Endothelial cell of umbilical vein (primary cell): ENCODE results near the gene RIMBP2. TPM values are rescaled to one million over a fixed set of nuclear protein-coding genes. Genes with fewer than 3 reads are reported as not detected.

Experiments
- BruUV-seq: library from RNA; stranded (reverse); fragments of 400-500 nt; replicated peaks from 2 replicates; lab custom pipeline; 2021; lab: Mats Ljungman, UMichigan
- CTCF ChIA-PET: fragments of 300-600, 350-600 bp; sonication (Branson Sonifier 250); formaldehyde crosslinking; loops from one replicate; lab custom pipeline; 2021; ENCODE audit warnings: antibody characterized with exemption, inconsistent platforms; lab: Charles Lee
- POLR2A ChIA-PET: fragments of 300-600, 350-600 bp; sonication (Branson Sonifier 250); formaldehyde crosslinking; loops from one replicate; lab custom pipeline; 2021; ENCODE audit warnings: antibody characterized with exemption, inconsistent platforms; lab: Charles Lee
- DNase-seq: peaks from one replicate; pipeline ENCODE4 v3.0.0-alpha.2; 2011; ENCODE audit warnings: low read depth, low spot score
- FAIRE-seq: peaks from 2 replicates; lab custom pipeline; 2011; peaks lifted over from hg19 to GRCh38; lab: Jason Lieb, UNC
- H2AFZ ChIP-seq: 2 replicates; pipeline ENCODE4 v1.6.0; 2012; ENCODE audit warnings: low read depth, low read length, control low read depth, inconsistent platforms
- H3K27ac ChIP-seq: 2 replicates; pipeline ENCODE4 v1.5.1; 2011; ENCODE audit warnings: low read depth, mild to moderate bottlenecking, control low read depth, low read length, moderate library complexity; ENCODE audit not compliant: insufficient read depth
- H3K27me3 ChIP-seq, 2 experiments: 2 replicates each; pipeline versions ENCODE4 v1.6.0 to v1.6.1; 2011; ENCODE audit warnings: low read length in 2 of 2, mixed read lengths in 1 of 2; ENCODE audit not compliant: control insufficient read depth in 2 of 2, insufficient read depth in 2 of 2
- H3K36me3 ChIP-seq, 2 experiments: 2 replicates in 1 of 2; 3 replicates in 1 of 2; pipeline ENCODE4 v1.5.1; 2011; ENCODE audit warnings: low read length in 2 of 2, mild to moderate bottlenecking in 1 of 2, moderate library complexity in 1 of 2; ENCODE audit not compliant: control insufficient read depth in 2 of 2, insufficient read depth in 2 of 2; ENCODE audit errors: extremely low read depth in 1 of 2
- H3K4me1 ChIP-seq: 3 replicates; pipeline ENCODE4 v1.5.1; 2011; ENCODE audit warnings: mild to moderate bottlenecking, low read length; ENCODE audit not compliant: control insufficient read depth, insufficient read depth; ENCODE audit errors: extremely low read depth
- H3K4me2 ChIP-seq: 2 replicates; pipeline ENCODE4 v1.6.1; 2011; ENCODE audit warnings: low read length, control low read depth, mixed read lengths; ENCODE audit not compliant: insufficient read depth
- H3K4me3 ChIP-seq, 3 experiments: fragments of 200-600 bp in 1 of 3; sonication (generic), shearing (Covaris generic) in 1 of 3; replicated peaks in 1 of 3; 2 replicates each; pipeline ENCODE4 v1.5.1; 2011 to 2016; ENCODE audit warnings: control low read depth in 3 of 3, low read length in 3 of 3, mild to moderate bottlenecking in 2 of 3, inconsistent platforms in 1 of 3, low read depth in 1 of 3, moderate library complexity in 1 of 3; ENCODE audit not compliant: insufficient read depth in 1 of 3
- H3K79me2 ChIP-seq: 2 replicates; pipeline ENCODE4 v1.6.0; 2012; ENCODE audit warnings: low read length, inconsistent platforms; ENCODE audit not compliant: control insufficient read depth, insufficient read depth
- H3K9ac ChIP-seq: replicated peaks from 2 replicates; pipeline ENCODE3; 2011; ENCODE audit warnings: low read length, control low read depth; ENCODE audit not compliant: insufficient read depth; ENCODE audit errors: extremely low read depth
- H3K9me1 ChIP-seq: replicated peaks from 3 replicates; pipeline ENCODE4 v1.6.0; 2011; ENCODE audit warnings: mild to moderate bottlenecking, low read length; ENCODE audit not compliant: control insufficient read depth, insufficient read depth; ENCODE audit errors: extremely low read depth
- H3K9me3 ChIP-seq: replicated peaks from 2 replicates; pipeline ENCODE4 v1.5.1; 2012; ENCODE audit warnings: low read length, inconsistent platforms; ENCODE audit not compliant: control insufficient read depth, insufficient read depth
- H4K20me1 ChIP-seq: replicated peaks from 2 replicates; pipeline ENCODE3; 2011; ENCODE audit warnings: mild to moderate bottlenecking, low read length; ENCODE audit not compliant: control insufficient read depth, insufficient read depth; ENCODE audit errors: extremely low read depth
- CTCF ChIP-seq, 2 donors: IDR thresholded peaks; 1 replicate in 1 of 2; 2 replicates in 1 of 2; pipeline ENCODE4 v1.5.1; 2011; ENCODE audit warnings: low read length in 2 of 2, mild to moderate bottlenecking in 2 of 2, moderate library complexity in 2 of 2, control low read depth in 1 of 2, inconsistent platforms in 1 of 2, low read depth in 1 of 2; ENCODE audit not compliant: insufficient read depth in 1 of 2; ENCODE audit errors: extremely low read depth in 1 of 2
- EZH2 ChIP-seq: IDR thresholded peaks from 2 replicates; pipeline ENCODE4 v1.6.1; 2012; ENCODE audit warnings: borderline replicate concordance, low read depth, mild to moderate bottlenecking, moderate library complexity, low read length, inconsistent platforms; ENCODE audit not compliant: severe bottlenecking
- FOS ChIP-seq: IDR thresholded peaks from 2 replicates; pipeline ENCODE4 v1.6.1; 2011; ENCODE audit warnings: mild to moderate bottlenecking, low read length, moderate library complexity, borderline replicate concordance; ENCODE audit not compliant: insufficient read depth
- GATA2 ChIP-seq: IDR thresholded peaks from 2 replicates; pipeline ENCODE4 v1.7.0; 2011; ENCODE audit warnings: low read depth, mild to moderate bottlenecking, moderate library complexity, mixed read lengths, low read length; ENCODE audit not compliant: insufficient read length, insufficient read depth
- JUN ChIP-seq: IDR thresholded peaks from 2 replicates; pipeline ENCODE4 v1.6.1; 2011; ENCODE audit warnings: borderline replicate concordance, low read depth; ENCODE audit not compliant: insufficient read length, insufficient read depth
- MAX ChIP-seq: IDR thresholded peaks from 2 replicates; pipeline ENCODE4 v1.6.1; 2011; ENCODE audit not compliant: insufficient read depth, insufficient read length
- MYC ChIP-seq: IDR thresholded peaks from one replicate; pipeline ENCODE4 v1.6.1; 2011; ENCODE audit warnings: mild to moderate bottlenecking, low read depth, low read length
- POLR2A ChIP-seq: IDR thresholded peaks from 2 replicates; pipeline ENCODE4 v1.6.1; 2012; ENCODE audit warnings: low read depth, mild to moderate bottlenecking, control low read depth, low read length
- POLR2AphosphoS5 ChIP-seq: IDR thresholded peaks from 2 replicates; pipeline ENCODE4 v1.6.1; 2012; ENCODE audit warnings: low read depth, mild to moderate bottlenecking, control low read depth, low read length, moderate library complexity; ENCODE audit not compliant: insufficient read depth
- dilution Hi-C: fragments of 300-500 bp; cut with MboI; formaldehyde crosslinking; loops from one replicate; pipeline ENCODE4 v1.15.0; 2019; ENCODE audit warnings: low sequenced_read_pairs; ENCODE audit not compliant: extremely low pct_ligation_motif_present
- intact Hi-C: fragments of 100-400 bp; cut with micrococcal nuclease; formaldehyde crosslinking; loops from one replicate; pipeline ENCODE4 v1.10.0; 2022
- polyA plus RNA-seq, 4 experiments: library from polyadenylated mRNA; depleted of rRNA in 3 of 4; stranded (reverse) in 3 of 4; unstranded in 1 of 4; fragments of >200 nt; gene quantifications; 2 replicates each; pipeline versions ENCODE4 v1.2.1 to v1.2.3, GENCODE V29; 2011 to 2012; ENCODE audit warnings: missing spikeins in 1 of 4
- total RNA-seq: library from RNA; stranded (reverse); gene quantifications from 2 replicates; pipeline ENCODE4 v1.2.3, GENCODE V29; 2021

RIMBP2 gene
- total and polyA plus RNA-seq, 2 donors (not counting 3 experiments of a cell fraction or from before 2014, with no cell fraction given): 0.04 TPM; not detected in 1

- TF ChIP-seq MAX: no peak
- TF ChIP-seq JUN: no peak
- TF ChIP-seq POLR2AphosphoS5: no peak
- no peak for TF ChIP-seq GATA2
- no peak for TF ChIP-seq POLR2A
- no peak for TF ChIP-seq CTCF (IDR thresholded peaks at IDR 0.05; ENCODE audit: extremely low read depth in 1 of 2, insufficient read depth in 1 of 2, low read depth in 1 of 2, low read length in 2 of 2)
- no peak for TF ChIP-seq EZH2
- no peak for TF ChIP-seq MYC
- TF ChIP-seq FOS: no peak
- FAIRE-seq: no peak
- intact Hi-C loops: no loop called here
- H3K9me1 ChIP-seq: no peaks in the 10 kb centered on the region
- DNase-seq: no peak
- CTCF ChIA-PET: no interaction called here
- no peak overlapping the region for H3K27ac ChIP-seq
- H4K20me1 ChIP-seq: no peaks in the 10 kb centered on the region
- no peak overlapping the region for H3K9ac ChIP-seq
- no peaks in the 10 kb centered on the region for H3K4me1 ChIP-seq
- POLR2A ChIA-PET: no interaction called here
- no peak overlapping the region for H3K4me2 ChIP-seq
- H3K9me3 ChIP-seq: peaks cover 3% of the 10 kb centered on the region
- no TSS peak for BruUV-seq
- H3K4me3 ChIP-seq: no peak overlapping the region
- dilution Hi-C loops: no loop called here
- H2AFZ ChIP-seq: no peak overlapping the region
- no peaks in the 10 kb centered on the region for H3K79me2 ChIP-seq
- H3K27me3 ChIP-seq: no peaks in the 10 kb centered on the region
- H3K36me3 ChIP-seq: no peaks in the 10 kb centered on the region
Observed at GRCh38 chr12:130640496-130640895, 75.6 kb downstream of the RIMBP2 start.
